ENCODE results near the gene STX8.
"Not testable (repeated sequence)": the region's sequence is repeated elsewhere in the genome, so short reads cannot be mapped to it uniquely, and the experiment has no call there.

Gene STX8

GRCh38 chr17:9509236-9509816 lies 66.3 kb downstream of the STX8 start:
- DNase-seq (ENCODE audit: low read depth in 2 of 2): no peak

- DNase-seq (ENCODE audit: low read depth in 2 of 2): no peak
These were observed 76.6 kb downstream of the STX8 start for GRCh38 chr17:9499041-9499440.

GRCh38 chr17:9498490-9498889 lies 77.1 kb downstream of the STX8 start:
- no peak for DNase-seq (ENCODE audit: low read depth in 2 of 2)

- DNase-seq (ENCODE audit: low read depth in 2 of 2): no peak
These were observed 87.1 kb downstream of the STX8 start for GRCh38 chr17:9488556-9488955.

GRCh38 chr17:9487406-9487805 lies 88.2 kb downstream of the STX8 start:
- no peak for DNase-seq (ENCODE audit: low read depth in 2 of 2)

- no peak for DNase-seq (ENCODE audit: low read depth in 2 of 2)
These were observed 90.8 kb downstream of the STX8 start for GRCh38 chr17:9484789-9485188.

- no peak for DNase-seq (ENCODE audit: low read depth in 2 of 2)
These were observed 95.7 kb downstream of the STX8 start for GRCh38 chr17:9479964-9480363.

GRCh38 chr17:9478889-9479288 lies 96.7 kb downstream of the STX8 start:
- no peak for DNase-seq (ENCODE audit: low read depth in 2 of 2)

GRCh38 chr17:9475101-9475658 lies 100.4 kb downstream of the STX8 start:
- DNase-seq (ENCODE audit: low read depth in 2 of 2): no peak

- DNase-seq (ENCODE audit: low read depth in 2 of 2): no peak
These were observed 101.9 kb downstream of the STX8 start for GRCh38 chr17:9473711-9474110.

GRCh38 chr17:9472541-9472940 lies 103.1 kb downstream of the STX8 start:
- no peak for DNase-seq (ENCODE audit: low read depth in 2 of 2)

- no peak for DNase-seq (ENCODE audit: low read depth in 2 of 2)
These were observed 103.5 kb downstream of the STX8 start for GRCh38 chr17:9472094-9472493.

GRCh38 chr17:9470171-9470570 lies 105.4 kb downstream of the STX8 start:
- no peak for DNase-seq (ENCODE audit: low read depth in 2 of 2)

GRCh38 chr17:9468937-9469336 lies 106.7 kb downstream of the STX8 start:
- no peak for DNase-seq (ENCODE audit: low read depth in 2 of 2)

- no peak for DNase-seq (ENCODE audit: low read depth in 2 of 2)
These were observed 107.1 kb downstream of the STX8 start for GRCh38 chr17:9468532-9468931.

GRCh38 chr17:9467518-9467917 lies 108.1 kb downstream of the STX8 start:
- no peak for DNase-seq (ENCODE audit: low read depth in 2 of 2)

GRCh38 chr17:9465210-9465921 lies 110.3 kb downstream of the STX8 start:
- DNase-seq (ENCODE audit: low read depth in 2 of 2): no peak

- DNase-seq (ENCODE audit: low read depth in 2 of 2): no peak
These were observed 118.6 kb downstream of the STX8 start for GRCh38 chr17:9457005-9457404.

- DNase-seq (ENCODE audit: low read depth in 2 of 2): no peak
These were observed 119.3 kb downstream of the STX8 start for GRCh38 chr17:9456330-9456729.

GRCh38 chr17:9451934-9452333 lies 123.7 kb downstream of the STX8 start:
- no peak for DNase-seq (ENCODE audit: low read depth in 2 of 2)

- not testable (repeated sequence) for DNase-seq (ENCODE audit: low read depth in 2 of 2)
These were observed 128.3 kb downstream of the STX8 start for GRCh38 chr17:9447298-9447697.

- no peak for DNase-seq (ENCODE audit: low read depth in 2 of 2)
These were observed 129.1 kb downstream of the STX8 start for GRCh38 chr17:9446528-9446927.

GRCh38 chr17:9445424-9445823 lies 130.2 kb downstream of the STX8 start:
- no peak for DNase-seq (ENCODE audit: low read depth in 2 of 2)

Data from stimulated activated CD4-positive, alpha-beta T cell treated with anti-CD3 and anti-CD28 coated beads, Interleukin-15, amount 100 ng/mL, for 48 hours (primary cell).